SU-DHL-6 (cell line): Measurements from ENCODE around the gene MLANA.

Experiments
- EZH2phosphoT487 ChIP-seq: fragments of 200-600 bp; sonication (generic), shearing (Covaris generic); conservative IDR thresholded peaks from 2 replicates; pipeline ENCODE4 v1.6.1; 2018; ENCODE audit warnings: mild to moderate bottlenecking, antibody characterized with exemption, low read length, moderate library complexity, mixed read lengths
- TF ChIP-seq, protein P1 (sequence below): fragments of 200-600 bp; sonication (generic); IDR thresholded peaks from one replicate; pipeline ENCODE4 v1.5.1; 2017; ENCODE audit warnings: antibody characterized with exemption, mild to moderate bottlenecking, low read length, moderate library complexity; ENCODE audit not compliant: insufficient read depth, poor library complexity, severe bottlenecking

GRCh38 chr9:5953743-5954707 is 63.3 kb downstream of the MLANA start:
- TF ChIP-seq, protein P1, sequence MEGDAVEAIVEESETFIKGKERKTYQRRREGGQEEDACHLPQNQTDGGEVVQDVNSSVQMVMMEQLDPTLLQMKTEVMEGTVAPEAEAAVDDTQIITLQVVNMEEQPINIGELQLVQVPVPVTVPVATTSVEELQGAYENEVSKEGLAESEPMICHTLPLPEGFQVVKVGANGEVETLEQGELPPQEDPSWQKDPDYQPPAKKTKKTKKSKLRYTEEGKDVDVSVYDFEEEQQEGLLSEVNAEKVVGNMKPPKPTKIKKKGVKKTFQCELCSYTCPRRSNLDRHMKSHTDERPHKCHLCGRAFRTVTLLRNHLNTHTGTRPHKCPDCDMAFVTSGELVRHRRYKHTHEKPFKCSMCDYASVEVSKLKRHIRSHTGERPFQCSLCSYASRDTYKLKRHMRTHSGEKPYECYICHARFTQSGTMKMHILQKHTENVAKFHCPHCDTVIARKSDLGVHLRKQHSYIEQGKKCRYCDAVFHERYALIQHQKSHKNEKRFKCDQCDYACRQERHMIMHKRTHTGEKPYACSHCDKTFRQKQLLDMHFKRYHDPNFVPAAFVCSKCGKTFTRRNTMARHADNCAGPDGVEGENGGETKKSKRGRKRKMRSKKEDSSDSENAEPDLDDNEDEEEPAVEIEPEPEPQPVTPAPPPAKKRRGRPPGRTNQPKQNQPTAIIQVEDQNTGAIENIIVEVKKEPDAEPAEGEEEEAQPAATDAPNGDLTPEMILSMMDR, result no peak
- no peak for TF ChIP-seq EZH2phosphoT487
